Right cardiac atrium (tissue), 5 donors: ENCODE results near the gene TEFM. TPM values are rescaled to one million over a fixed set of nuclear protein-coding genes. Genes with fewer than 3 reads are reported as not detected.

Experiments used
- ATAC-seq, 2 donors: fragments of 200-7000 bp; cut with Tn5 transposase; one replicate each; pipeline versions ENCODE4 v1.8.0 to v1.9.1; 2020; ENCODE audit warnings: moderate library complexity in 2 of 2, mild to moderate bottlenecking in 1 of 2
- DNase-seq, 3 donors: peaks; one replicate each; pipeline ENCODE4 v3.0.0-alpha.2; 2020
- H3K27ac ChIP-seq: one replicate; pipeline ENCODE4 v1.5.1; 2013; ENCODE audit warnings: mild to moderate bottlenecking, low read length, control low read depth, moderate library complexity
- H3K27me3 ChIP-seq: one replicate; pipeline ENCODE4 v1.6.1; 2013; ENCODE audit not compliant: control insufficient read depth, insufficient read depth
- H3K4me1 ChIP-seq: one replicate; pipeline ENCODE4 v1.6.1; 2013; ENCODE audit warnings: low read length; ENCODE audit not compliant: control insufficient read depth, insufficient read depth
- H3K4me3 ChIP-seq: one replicate; pipeline ENCODE4 v1.5.1; 2013; ENCODE audit warnings: low read length, control low read depth
- H3K9me3 ChIP-seq: one replicate; pipeline ENCODE4 v1.6.1; 2013; ENCODE audit warnings: low read length; ENCODE audit not compliant: control insufficient read depth
- WGBS: extraction: QIAGEN DNeasy Blood & Tissue Kit; methylation state at CpG from one replicate; pipeline ENCODE4 v1.1.7; 2013; 5-methylcytosine and 5-hydroxymethylcytosine counted together
- intact Hi-C, 4 donors: fragments of 100-400 bp; cut with DNase I; formaldehyde crosslinking; loops; one replicate each; pipeline versions ENCODE4 v1.11.0 to v1.14.0; 2022 to 2023
- polyA plus RNA-seq: library from polyadenylated mRNA; stranded (reverse); fragments of 200-250 nt; gene quantifications from one replicate; pipeline ENCODE4 v1.2.3, GENCODE V29; 2013
- total RNA-seq, 4 donors: library from RNA; stranded (reverse); fragmentation: NEBNext Ultra II Directional; extraction: Animal tissue kit (Norgen Biotek cat#: 25700); gene quantifications; one replicate each; pipeline ENCODE4 v1.2.1, GENCODE V29; 2021
- donor health status: healthy with polysubstance abuse.
- donor health status: DM: no; HTN: yes; CAD: no.
- donor health status: DM: no; HTN: no; CAD: no.
- donor health status: DM: no; HTN: yes; CAD: no; lungs with severe emphysema.
- donor health status: DM: yes; HTN: yes; CAD: no.

Gene TEFM
- total and polyA plus RNA-seq, 5 donors = 11.7 to 14.6 (median 12.1) TPM

- Histone ChIP-seq H3K4me1 (no peaks in the 10 kb centered on the region), H3K27ac (no peak overlapping the region), H3K9me3 (no peaks in the 10 kb centered on the region), H3K4me3 (no peak overlapping the region), H3K27me3 (no peaks in the 10 kb centered on the region)
- intact Hi-C loops = no loop called here
- 97% methylated on average over 6 of the region's 6 CpGs for WGBS
- ATAC-seq = no peak
- no peak for DNase-seq
Measured at GRCh38 chr17:30869005-30869404, 37.0 kb downstream of the TEFM start.

GRCh38 chr17:30864636-30865035 lies 41.4 kb downstream of the TEFM start:
- WGBS = 98% methylated on average over 1 of the region's 1 CpG
- no peak for DNase-seq
- H3K4me1 ChIP-seq = no peaks in the 10 kb centered on the region

DNA sequence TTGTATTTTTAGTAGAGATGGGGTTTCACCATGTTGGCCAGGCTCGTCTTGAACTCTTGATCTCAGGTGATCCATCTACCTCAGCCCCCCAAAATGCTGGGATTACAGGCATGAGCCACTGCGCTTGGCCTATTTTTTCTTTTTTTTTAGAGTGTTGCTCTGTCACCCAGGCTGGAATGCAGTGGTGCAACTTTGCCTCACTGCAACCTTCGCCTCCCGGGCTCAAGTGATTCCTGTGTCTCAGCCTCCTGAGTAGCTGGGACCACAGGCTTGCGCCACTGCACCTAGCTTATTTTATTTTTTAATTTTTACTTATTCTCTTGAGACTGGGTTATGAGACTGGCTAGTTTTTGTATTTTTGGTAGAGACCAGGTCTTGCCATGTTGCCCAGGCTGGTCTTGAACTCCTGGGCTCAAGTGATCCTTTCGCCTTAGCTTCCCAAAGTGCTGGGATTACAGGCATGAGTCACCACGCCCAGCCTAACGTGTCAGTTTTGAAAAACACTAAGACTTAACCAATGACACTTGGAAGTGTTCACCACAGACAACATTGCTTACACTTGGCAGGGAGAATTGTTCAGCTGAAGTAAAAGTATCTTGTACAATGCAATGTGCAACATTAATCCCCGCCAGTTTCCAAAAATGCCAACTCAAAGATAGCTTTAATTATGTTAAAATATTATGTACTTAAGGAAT lies 47.3 kb downstream of the TEFM start:
- H3K4me1 ChIP-seq = no peaks in the 10 kb centered on the region
- DNase-seq (no peak), ATAC-seq (no peak)
- no peaks in the 10 kb centered on the region for H3K27me3 ChIP-seq
- no peaks in the 10 kb centered on the region for H3K9me3 ChIP-seq
- H3K27ac ChIP-seq = no peak overlapping the region
- no peak overlapping the region for H3K4me3 ChIP-seq
- intact Hi-C loops = no loop called here
- 94% methylated on average over 9 of the region's 9 CpGs for whole genome bisulfite sequencing

More at GRCh38 chr17:30864636-30865035, 41.4 kb downstream of the TEFM start:
- H3K27ac ChIP-seq = no peak overlapping the region
- H3K4me3 ChIP-seq = no peak overlapping the region
- intact Hi-C loops = no loop called here
- H3K27me3 ChIP-seq = no peaks in the 10 kb centered on the region
- no peak for ATAC-seq
- H3K9me3 ChIP-seq = no peaks in the 10 kb centered on the region

DNA sequence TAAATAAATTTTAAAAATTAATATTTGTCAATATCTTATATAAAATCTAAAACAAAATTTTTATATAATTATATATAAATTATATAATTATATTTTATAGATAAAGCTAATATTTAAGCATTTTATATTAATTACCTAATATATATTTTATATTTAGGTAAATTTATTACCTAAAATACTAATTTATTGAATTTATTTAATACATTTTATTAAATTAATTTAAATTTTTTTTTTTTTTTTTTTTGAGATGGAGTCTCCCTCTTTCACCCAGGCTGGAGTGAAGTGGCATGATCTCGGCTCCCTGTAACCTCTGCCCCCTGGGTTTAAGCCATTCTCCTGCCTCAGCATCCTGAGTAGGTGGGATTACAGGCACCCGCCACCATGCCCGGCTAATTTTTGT lies 51.9 kb downstream of the TEFM start:
- over 99% methylated on average over 3 of the region's 3 CpGs for WGBS
- no peaks in the 10 kb centered on the region for H3K27me3 ChIP-seq
- H3K4me3 ChIP-seq = no peak overlapping the region
- intact Hi-C loops = no loop called here
- DNase-seq (no peak), ATAC-seq (no peak)
- no peak overlapping the region for H3K27ac ChIP-seq
- H3K9me3 ChIP-seq = no peaks in the 10 kb centered on the region
- H3K4me1 ChIP-seq = no peaks in the 10 kb centered on the region

Other genes starting within 250 kb of the TEFM start
- gene CRLF3, start 81.5 kb downstream of the TEFM start, total RNA-seq = 1 to 10 TPM; 4.8 to 6.7 (median 6.0) TPM
- gene CRLF3, start 81.5 kb downstream of the TEFM start, polyA plus RNA-seq = 3.7 TPM
- gene ATAD5, start 74.3 kb downstream of the TEFM start, total RNA-seq = 1 to 10 TPM in 2 of 4 donors, under 1 TPM in 2; 0.65 to 1.3 (median 0.84) TPM
- gene ATAD5, start 74.3 kb downstream of the TEFM start, polyA plus RNA-seq = 0.29 TPM
- gene ADAP2, start 15.7 kb upstream of the TEFM start, total RNA-seq = 10 to 100 TPM in 3 of 4 donors, 1 to 10 TPM in 1; 8.2 to 14.4 (median 11.1) TPM
- 3.1 TPM for gene ADAP2, start 15.7 kb upstream of the TEFM start, polyA plus RNA-seq
- gene RNF135, start 64.8 kb upstream of the TEFM start, total RNA-seq = 10 to 100 TPM in 2 of 4 donors, 1 to 10 TPM in 2; 7.7 to 10.4 (median 9.7) TPM
- gene RNF135, start 64.8 kb upstream of the TEFM start, polyA plus RNA-seq = 6.6 TPM
- 10 to 100 TPM; 42.2 to 60.8 (median 46.7) TPM for gene NF1, start 188.7 kb upstream of the TEFM start, total RNA-seq
- 7.2 TPM for gene NF1, start 188.7 kb upstream of the TEFM start, polyA plus RNA-seq